Mesodermal cell (in vitro differentiated cells): ENCODE results near the gene ISCU.

Experiments
- H3K27ac ChIP-seq: 2 replicates; pipeline ENCODE4 v1.7.0; 2013; ENCODE audit warnings: mild to moderate bottlenecking, low read depth, low read length, moderate library complexity; ENCODE audit not compliant: severe bottlenecking
- H3K36me3 ChIP-seq: 2 replicates; pipeline ENCODE4 v1.7.1; 2013; ENCODE audit warnings: mild to moderate bottlenecking, low read length, moderate library complexity; ENCODE audit not compliant: control insufficient read depth, insufficient read depth
- H3K4me1 ChIP-seq: one replicate; pipeline ENCODE4 v1.7.1; 2013; ENCODE audit warnings: mild to moderate bottlenecking, low read length; ENCODE audit not compliant: insufficient read depth, control insufficient read depth, poor library complexity, severe bottlenecking
- H3K4me3 ChIP-seq: 2 replicates; pipeline ENCODE4 v1.7.0; 2013; ENCODE audit warnings: low read length, control low read depth, mild to moderate bottlenecking; ENCODE audit not compliant: insufficient read depth, poor library complexity, severe bottlenecking; ENCODE audit errors: extremely low read depth
- H3K9me3 ChIP-seq: 2 replicates; pipeline ENCODE4 v1.7.1; 2013; ENCODE audit warnings: mild to moderate bottlenecking, low read length, moderate library complexity; ENCODE audit not compliant: control insufficient read depth
- WGBS, 2 experiments: methylation state at CpG; one replicate each; pipeline ENCODE4 v1.1.5; 2013; ENCODE audit warnings: missing lambda C conversion rate in 2 of 2; ENCODE audit not compliant: insufficient coverage in 2 of 2; 5-methylcytosine and 5-hydroxymethylcytosine counted together

Gene ISCU

DNA sequence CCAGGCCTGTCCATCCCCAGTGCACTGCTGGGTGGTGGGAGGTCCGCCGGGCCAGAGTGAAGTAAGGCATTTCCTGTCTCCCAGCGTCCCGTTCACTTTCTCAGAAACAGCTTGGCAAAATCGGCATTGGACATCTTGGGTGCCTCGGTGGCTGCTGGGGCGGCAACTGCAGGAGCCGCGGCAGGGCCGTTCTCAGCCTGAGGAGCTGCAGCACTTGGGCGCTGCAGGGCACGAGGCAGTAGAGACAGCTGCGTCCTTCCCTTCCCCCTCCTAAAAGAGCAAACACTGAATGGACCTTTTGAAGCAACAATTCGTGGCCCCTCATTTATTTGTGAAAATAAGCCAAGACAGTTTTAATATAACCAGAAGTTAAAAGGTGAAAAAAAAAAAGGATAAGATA lies 39.0 kb upstream of the ISCU start:
- H3K36me3 ChIP-seq, result peaks cover 100% of the 10 kb centered on the region
- 92 to 96% methylated on average over 6 to 12 of the region's 14 CpGs for WGBS, 2 experiments
- H3K4me3 ChIP-seq, result no peak overlapping the region

GRCh38 chr12:108525681-108526080 lies 36.7 kb upstream of the ISCU start:
- Histone ChIP-seq H3K27ac (no peak overlapping the region), H3K4me1 (peaks cover 4% of the 10 kb centered on the region), H3K36me3 (peaks cover 99% of the 10 kb centered on the region), H3K4me3 (no peak overlapping the region), H3K9me3 (no peaks in the 10 kb centered on the region)
- WGBS, 2 experiments, result 79 to 87% methylated on average over 3 to 5 of the region's 5 CpGs

More for the DNA sequence above, 39.0 kb upstream of the ISCU start:
- no peaks in the 10 kb centered on the region for H3K9me3 ChIP-seq
- H3K27ac ChIP-seq, result no peak overlapping the region
- peaks cover 8% of the 10 kb centered on the region for H3K4me1 ChIP-seq

DNA sequence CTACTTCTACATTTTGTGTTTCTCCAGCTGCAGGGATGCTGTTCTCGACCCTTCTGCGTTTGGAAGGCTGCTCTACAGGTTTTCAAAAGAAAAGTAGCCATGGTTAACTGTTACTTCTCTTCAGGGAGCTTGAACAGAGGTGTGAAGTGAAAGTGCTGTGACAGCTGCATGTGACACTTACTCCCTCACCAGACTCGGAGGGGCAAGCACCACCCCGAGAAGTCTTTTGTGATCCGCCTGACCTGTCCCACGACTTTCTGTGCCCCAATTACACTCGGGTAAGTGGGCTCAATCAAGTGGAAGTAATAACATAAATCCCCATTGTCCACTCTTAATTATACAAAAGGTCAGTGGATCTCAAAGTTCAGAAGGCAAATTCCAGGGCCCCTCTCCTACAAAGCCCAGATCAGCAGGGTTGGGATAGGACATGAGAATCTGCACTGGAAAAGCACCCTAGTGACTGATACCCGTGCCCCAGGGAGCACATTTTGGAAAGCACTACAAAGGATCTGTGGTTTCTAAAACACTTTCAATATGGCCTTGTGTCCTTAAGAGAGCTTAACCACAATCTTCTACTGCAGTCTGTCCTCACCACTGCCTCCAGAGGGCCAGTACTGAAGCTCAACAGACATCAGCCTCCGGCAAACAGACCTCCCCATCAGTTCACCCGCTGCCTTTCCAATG lies 35.8 kb upstream of the ISCU start:
- peaks cover 4% of the 10 kb centered on the region for H3K4me1 ChIP-seq
- peaks cover 98% of the 10 kb centered on the region for H3K36me3 ChIP-seq
- WGBS, 2 experiments, result 95 to 97% methylated on average over 6 to 7 of the region's 10 CpGs
- H3K9me3 ChIP-seq, result no peaks in the 10 kb centered on the region
- no peak overlapping the region for H3K27ac ChIP-seq
- H3K4me3 ChIP-seq, result no peak overlapping the region

GRCh38 chr12:108527166-108527496 lies 35.3 kb upstream of the ISCU start:
- no peaks in the 10 kb centered on the region for H3K9me3 ChIP-seq
- peaks cover 98% of the 10 kb centered on the region for H3K36me3 ChIP-seq
- no peak overlapping the region for H3K27ac ChIP-seq
- 95 to 97% methylated on average over 5 to 6 of the region's 6 CpGs for WGBS, 2 experiments
- H3K4me3 ChIP-seq, result no peak overlapping the region
- peaks cover 4% of the 10 kb centered on the region for H3K4me1 ChIP-seq

- H3K4me3 ChIP-seq, result no peak overlapping the region
- no peaks in the 10 kb centered on the region for H3K4me1 ChIP-seq
- 88 to 94% methylated on average over 3 to 8 of the region's 9 CpGs for WGBS, 2 experiments
- no peaks in the 10 kb centered on the region for H3K9me3 ChIP-seq
- no peak overlapping the region for H3K27ac ChIP-seq
- peaks cover 95% of the 10 kb centered on the region for H3K36me3 ChIP-seq
Observed at GRCh38 chr12:108530161-108530560, 32.2 kb upstream of the ISCU start.

- Histone ChIP-seq H3K27ac (no peak overlapping the region), H3K36me3 (peaks cover 94% of the 10 kb centered on the region), H3K9me3 (no peaks in the 10 kb centered on the region), H3K4me1 (no peaks in the 10 kb centered on the region), H3K4me3 (no peak overlapping the region)
- 97 to 98% methylated on average over 9 to 13 of the region's 15 CpGs for WGBS, 2 experiments
Observed at GRCh38 chr12:108531929-108532848, 30.2 kb upstream of the ISCU start.

DNA sequence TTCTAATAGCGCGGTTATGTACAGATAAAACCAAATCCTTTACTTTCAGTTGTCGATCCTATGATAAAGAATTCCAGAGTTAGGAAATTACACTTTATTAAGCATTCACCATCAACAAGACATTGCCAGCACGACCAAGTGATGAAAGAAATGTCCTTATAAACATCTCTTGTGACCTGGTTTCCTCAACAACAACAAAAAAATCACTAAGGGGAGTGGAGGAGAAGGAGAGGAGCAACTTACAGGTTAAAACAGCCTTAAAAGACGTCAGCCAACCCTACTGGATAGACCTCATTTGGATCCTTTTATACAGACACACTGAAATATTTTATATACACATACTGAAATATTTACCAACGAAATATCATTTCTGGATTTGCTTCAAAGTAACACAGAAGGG lies 24.2 kb upstream of the ISCU start:
- H3K27ac ChIP-seq, result no peak overlapping the region
- no CpG with 5 or more reads among the region's 6 CpGs for WGBS, 2 experiments
- H3K9me3 ChIP-seq, result no peaks in the 10 kb centered on the region
- H3K36me3 ChIP-seq, result peaks cover 78% of the 10 kb centered on the region
- H3K4me1 ChIP-seq, result no peaks in the 10 kb centered on the region
- no peak overlapping the region for H3K4me3 ChIP-seq

GRCh38 chr12:108538616-108539195 lies 23.7 kb upstream of the ISCU start:
- H3K27ac ChIP-seq, result no peak overlapping the region
- H3K4me3 ChIP-seq, result no peak overlapping the region
- 95 to 98% methylated on average over 7 to 9 of the region's 10 CpGs for whole genome bisulfite sequencing, 2 experiments
- peaks cover 78% of the 10 kb centered on the region for H3K36me3 ChIP-seq
- H3K4me1 ChIP-seq, result no peaks in the 10 kb centered on the region
- no peaks in the 10 kb centered on the region for H3K9me3 ChIP-seq

- peaks cover 80% of the 10 kb centered on the region for H3K36me3 ChIP-seq
- 90 to 100% methylated on average over 2 to 3 of the region's 4 CpGs for WGBS, 2 experiments
- H3K4me1 ChIP-seq, result no peaks in the 10 kb centered on the region
- no peak overlapping the region for H3K4me3 ChIP-seq
- H3K9me3 ChIP-seq, result no peaks in the 10 kb centered on the region
- no peak overlapping the region for H3K27ac ChIP-seq
Observed at GRCh38 chr12:108542320-108542719, 20.1 kb upstream of the ISCU start.

DNA sequence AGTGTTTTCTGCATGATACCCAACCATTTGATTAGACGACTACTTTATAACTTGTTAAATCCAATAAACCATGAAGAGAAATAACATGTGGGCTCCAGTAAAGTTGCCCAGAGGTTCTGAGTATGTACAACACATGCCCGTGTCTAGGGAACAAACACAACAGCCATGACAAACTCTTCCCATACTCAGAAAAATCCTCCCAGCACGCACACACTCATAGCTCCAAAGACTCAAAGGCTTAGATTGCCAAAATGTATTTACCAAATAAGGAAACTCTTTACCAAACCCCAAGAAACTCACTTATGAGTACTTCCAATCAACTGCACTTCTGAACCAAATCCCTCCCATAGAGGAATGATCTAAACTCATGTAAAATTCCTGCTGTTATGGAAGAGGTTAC lies 18.7 kb upstream of the ISCU start:
- whole genome bisulfite sequencing, 2 experiments, result 94 to 100% methylated on average over 2 of the region's 3 CpGs
- Histone ChIP-seq H3K4me3 (no peak overlapping the region), H3K9me3 (no peaks in the 10 kb centered on the region), H3K4me1 (no peaks in the 10 kb centered on the region), H3K36me3 (peaks cover 78% of the 10 kb centered on the region), H3K27ac (no peak overlapping the region)
